ENCODE results near the gene ZNF76. TPM values are rescaled to one million over a fixed set of nuclear protein-coding genes. Genes with fewer than 3 reads are reported as not detected.

ZNF76 gene
- total and polyA plus RNA-seq, 9 of the 15 experiments (the other 6 are each of a cell fraction or from before 2014, with no cell fraction given), result 1.2 to 17.8 (median 10.7) TPM

DNA sequence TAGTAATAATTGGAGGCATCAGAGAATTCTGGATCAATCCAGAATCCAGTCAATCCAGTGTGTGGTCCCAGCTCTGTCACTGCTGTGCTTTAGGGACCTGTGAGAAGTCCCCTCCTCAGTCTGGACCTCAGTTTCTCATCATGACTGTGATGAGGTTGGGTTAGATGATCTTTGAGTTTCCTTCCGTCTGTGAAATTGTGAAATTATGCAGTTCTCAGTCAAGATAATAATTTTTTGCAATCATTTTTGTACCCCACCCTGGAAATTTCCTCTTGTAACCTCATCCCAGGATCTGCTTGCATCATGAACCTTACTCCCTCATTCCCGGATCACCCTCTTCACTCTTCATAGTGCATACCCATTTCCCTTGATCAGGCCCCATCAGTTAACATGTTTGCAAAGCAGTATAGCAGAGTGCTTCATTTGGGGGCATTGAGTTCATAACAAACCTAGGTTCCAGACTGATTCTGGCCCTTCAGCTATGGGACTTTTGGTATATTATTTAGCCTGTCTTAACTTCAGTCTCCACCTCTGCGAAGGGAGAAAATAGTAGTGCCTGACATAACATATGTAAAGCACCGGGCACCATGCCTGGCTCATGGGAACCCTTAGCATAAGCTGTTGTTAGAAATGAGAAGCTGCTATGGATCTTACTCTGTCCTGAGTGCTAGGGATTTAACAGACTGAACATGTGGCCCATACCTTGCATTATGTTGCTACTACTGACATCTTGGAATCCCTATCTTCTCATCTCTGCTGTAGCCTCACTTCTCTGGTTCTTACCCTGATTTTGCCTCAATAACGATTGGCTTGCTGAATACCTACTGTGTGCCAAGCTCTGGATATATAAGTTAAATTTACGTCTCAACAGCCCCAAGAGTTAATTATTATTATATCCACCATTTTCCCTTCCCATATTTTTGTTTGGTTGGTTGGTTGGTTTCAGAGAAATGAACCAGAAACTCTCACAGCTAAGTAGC lies 1.3 kb downstream of the ZNF76 start (continued):
- TF ChIP-seq, protein P1, sequence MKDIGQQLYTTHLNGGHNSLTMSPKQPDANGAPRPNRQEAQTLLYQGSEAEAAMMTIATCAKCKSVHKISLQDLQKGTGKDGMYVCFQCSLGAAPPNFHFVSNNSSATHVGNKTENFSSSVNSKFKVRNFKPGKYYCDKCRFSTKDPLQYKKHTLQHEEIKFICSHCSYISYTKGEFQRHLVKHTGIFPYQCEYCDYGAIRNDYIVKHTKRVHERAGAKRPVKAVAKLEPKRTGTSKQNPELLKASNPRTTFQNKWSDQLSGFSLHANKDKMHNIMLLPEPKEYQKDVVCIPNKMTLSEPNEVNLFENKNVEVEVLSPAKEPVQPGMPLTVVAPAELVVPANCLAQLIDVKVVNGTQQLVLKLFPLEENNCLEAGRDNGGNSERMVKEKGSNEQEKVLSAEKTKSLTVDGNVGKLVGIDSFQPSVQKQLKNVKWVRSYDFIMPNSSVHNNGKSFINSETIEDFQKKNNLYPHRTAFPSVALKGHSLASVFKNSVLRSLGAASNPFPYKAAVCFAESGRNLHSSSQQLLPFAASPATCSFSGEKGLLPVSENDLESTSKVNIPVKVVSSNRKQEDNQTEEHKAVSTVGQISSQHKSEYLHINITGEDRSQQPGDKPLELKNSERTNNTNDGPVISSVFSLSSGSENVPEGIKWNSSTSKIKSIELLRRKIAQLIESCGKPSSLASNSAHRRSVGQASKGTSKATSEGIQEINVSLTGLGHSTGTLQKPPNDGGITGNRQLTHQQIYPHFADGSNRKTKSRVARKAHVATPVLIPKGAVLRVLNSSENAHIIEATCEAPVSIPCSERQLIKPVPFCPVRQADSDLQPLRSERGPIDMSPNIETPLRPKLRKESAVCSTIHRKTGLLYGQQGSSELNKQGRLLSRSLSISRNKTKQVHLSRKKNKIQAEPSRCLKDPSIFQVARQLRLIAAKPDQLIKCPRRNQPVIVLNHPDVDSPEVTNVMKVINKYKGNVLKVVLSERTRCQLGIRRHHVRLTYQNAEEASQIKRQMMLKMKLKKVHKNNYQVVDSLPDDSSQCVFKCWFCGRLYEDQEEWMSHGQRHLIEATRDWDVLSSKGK (CRISPR knock-in tag; IDR thresholded peaks at IDR 0.05), result no peak
- TF ChIP-seq ZNF696 (CRISPR knock-in tag; conservative IDR thresholded peaks at IDR 0.05) (0 out of 2 replicates have a peak, but pooled peaks have one; percentile 67), SP2 (IDR thresholded peaks at IDR 0.05; ENCODE audit: extremely low read depth, low read depth, low read length, poor library complexity, severe bottlenecking) (no peak), ZNF347 (CRISPR knock-in tag; IDR thresholded peaks at IDR 0.05; ENCODE audit: low read depth) (no peak), GATA2 (CRISPR knock-in tag; IDR thresholded peaks at IDR 0.05) (peak; percentile 81), ZNF589 (CRISPR knock-in tag; IDR thresholded peaks at IDR 0.05; ENCODE audit: low read depth) (0 out of 2 replicates have a peak, but pooled peaks have one; percentile 41), MAFF (IDR thresholded peaks at IDR 0.05; ENCODE audit: low read length) (no peak)
- TF ChIP-seq, protein P2, sequence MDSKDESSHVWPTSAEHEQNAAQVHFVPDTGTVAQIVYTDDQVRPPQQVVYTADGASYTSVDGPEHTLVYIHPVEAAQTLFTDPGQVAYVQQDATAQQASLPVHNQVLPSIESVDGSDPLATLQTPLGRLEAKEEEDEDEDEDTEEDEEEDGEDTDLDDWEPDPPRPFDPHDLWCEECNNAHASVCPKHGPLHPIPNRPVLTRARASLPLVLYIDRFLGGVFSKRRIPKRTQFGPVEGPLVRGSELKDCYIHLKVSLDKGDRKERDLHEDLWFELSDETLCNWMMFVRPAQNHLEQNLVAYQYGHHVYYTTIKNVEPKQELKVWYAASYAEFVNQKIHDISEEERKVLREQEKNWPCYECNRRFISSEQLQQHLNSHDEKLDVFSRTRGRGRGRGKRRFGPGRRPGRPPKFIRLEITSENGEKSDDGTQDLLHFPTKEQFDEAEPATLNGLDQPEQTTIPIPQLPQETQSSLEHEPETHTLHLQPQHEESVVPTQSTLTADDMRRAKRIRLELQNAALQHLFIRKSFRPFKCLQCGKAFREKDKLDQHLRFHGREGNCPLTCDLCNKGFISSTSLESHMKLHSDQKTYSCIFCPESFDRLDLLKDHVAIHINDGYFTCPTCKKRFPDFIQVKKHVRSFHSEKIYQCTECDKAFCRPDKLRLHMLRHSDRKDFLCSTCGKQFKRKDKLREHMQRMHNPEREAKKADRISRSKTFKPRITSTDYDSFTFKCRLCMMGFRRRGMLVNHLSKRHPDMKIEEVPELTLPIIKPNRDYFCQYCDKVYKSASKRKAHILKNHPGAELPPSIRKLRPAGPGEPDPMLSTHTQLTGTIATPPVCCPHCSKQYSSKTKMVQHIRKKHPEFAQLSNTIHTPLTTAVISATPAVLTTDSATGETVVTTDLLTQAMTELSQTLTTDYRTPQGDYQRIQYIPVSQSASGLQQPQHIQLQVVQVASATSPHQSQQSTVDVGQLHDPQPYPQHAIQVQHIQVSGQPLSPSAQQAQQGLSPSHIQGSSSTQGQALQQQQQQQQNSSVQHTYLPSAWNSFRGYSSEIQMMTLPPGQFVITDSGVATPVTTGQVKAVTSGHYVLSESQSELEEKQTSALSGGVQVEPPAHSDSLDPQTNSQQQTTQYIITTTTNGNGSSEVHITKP (IDR thresholded peaks at IDR 0.05; ENCODE audit: partially characterized antibody), result peak; percentile 25

Measured in K562 (cell line).